AG08395 (cell line): Measurements from ENCODE around the gene FABP1.

Experiments
- DNase-seq: peaks from one replicate; pipeline ENCODE4 v3.0.0; 2012; ENCODE audit warnings: mixed read lengths, low spot score

The FABP1 gene

GRCh38 chr2:88114889-88115288 is 13.0 kb downstream of the FABP1 start:
- DNase-seq = no peak

GRCh38 chr2:88113069-88113468 is 14.8 kb downstream of the FABP1 start:
- DNase-seq = no peak

- DNase-seq = no peak
These were observed 17.0 kb downstream of the FABP1 start for GRCh38 chr2:88110830-88111229.

- no peak for DNase-seq
These were observed 19.1 kb downstream of the FABP1 start for GRCh38 chr2:88108796-88109195.

- DNase-seq = no peak
These were observed 27.4 kb downstream of the FABP1 start for GRCh38 chr2:88100489-88100858.

- no peak for DNase-seq
These were observed 27.9 kb downstream of the FABP1 start for GRCh38 chr2:88099798-88100488.

- no peak for DNase-seq
These were observed 29.3 kb downstream of the FABP1 start for GRCh38 chr2:88098558-88098900.

GRCh38 chr2:88097891-88098557 is 29.8 kb downstream of the FABP1 start:
- DNase-seq = no peak

- no peak for DNase-seq
These were observed 30.7 kb downstream of the FABP1 start for GRCh38 chr2:88097192-88097591.

GRCh38 chr2:88096708-88097107 is 31.2 kb downstream of the FABP1 start:
- no peak for DNase-seq

- DNase-seq = no peak
These were observed 32.8 kb downstream of the FABP1 start for GRCh38 chr2:88095022-88095421.

- no peak for DNase-seq
These were observed 35.1 kb downstream of the FABP1 start for GRCh38 chr2:88092773-88093172.

- DNase-seq = no peak
These were observed 35.9 kb downstream of the FABP1 start for GRCh38 chr2:88091943-88092342.

GRCh38 chr2:88090446-88091283 is 37.2 kb downstream of the FABP1 start:
- DNase-seq = no peak

- DNase-seq = no peak
These were observed 38.9 kb downstream of the FABP1 start for GRCh38 chr2:88088999-88089398.

GRCh38 chr2:88087763-88088162 is 40.1 kb downstream of the FABP1 start:
- no peak for DNase-seq

- no peak for DNase-seq
These were observed 40.8 kb downstream of the FABP1 start for GRCh38 chr2:88087073-88087472.

GRCh38 chr2:88086401-88086800 is 41.5 kb downstream of the FABP1 start:
- DNase-seq = no peak

GRCh38 chr2:88085602-88086001 is 42.3 kb downstream of the FABP1 start:
- no peak for DNase-seq

- DNase-seq = no peak
These were observed 42.8 kb downstream of the FABP1 start for GRCh38 chr2:88085099-88085498.

GRCh38 chr2:88082781-88083180 is 45.1 kb downstream of the FABP1 start:
- DNase-seq = no peak

GRCh38 chr2:88081924-88082608 is 45.8 kb downstream of the FABP1 start:
- DNase-seq = no peak

GRCh38 chr2:88080545-88080944 is 47.3 kb downstream of the FABP1 start:
- no peak for DNase-seq
